DMS53 treated with DMSO at 0.1 percent for 48 hours (cell line): Measurements from ENCODE around the gene PQBP1.

Experiments used
- DNase-seq: peaks from one replicate; lab custom pipeline; 2025; ENCODE audit not compliant: unreplicated experiment; lab: John Stamatoyannopoulos, UW

PQBP1 gene

GRCh38 chrX:48920718-48921104, 23.0 kb downstream of the PQBP1 start:
- DNase-seq, result no peak

- no peak for DNase-seq
These were observed 26.0 kb downstream of the PQBP1 start for GRCh38 chrX:48923771-48924170.

GRCh38 chrX:48924270-48924669, 26.5 kb downstream of the PQBP1 start:
- DNase-seq, result no peak

DNA sequence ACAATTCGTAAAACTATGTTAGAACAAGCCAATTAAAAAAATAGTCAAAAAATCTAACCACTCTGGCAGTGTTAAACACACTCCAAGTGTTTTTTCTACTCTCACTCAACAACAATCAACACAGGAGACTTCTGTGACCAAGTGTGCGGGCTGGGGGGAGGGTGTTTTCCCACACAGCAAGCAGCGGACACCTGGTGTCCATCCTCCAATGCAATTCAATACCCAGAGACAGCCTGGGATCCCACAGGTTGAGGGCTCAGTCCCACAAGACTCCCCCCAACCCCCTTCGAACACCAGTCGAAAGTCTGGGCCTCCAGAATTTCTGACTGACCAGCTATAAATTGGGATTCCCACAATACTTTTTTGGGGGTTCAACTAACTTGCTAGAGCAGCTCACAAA, 29.4 kb downstream of the PQBP1 start:
- no peak for DNase-seq

- no peak for DNase-seq
These were observed 30.1 kb downstream of the PQBP1 start for GRCh38 chrX:48927736-48928382.

- no peak for DNase-seq
These were observed 36.0 kb downstream of the PQBP1 start for GRCh38 chrX:48933757-48934156.

DNA sequence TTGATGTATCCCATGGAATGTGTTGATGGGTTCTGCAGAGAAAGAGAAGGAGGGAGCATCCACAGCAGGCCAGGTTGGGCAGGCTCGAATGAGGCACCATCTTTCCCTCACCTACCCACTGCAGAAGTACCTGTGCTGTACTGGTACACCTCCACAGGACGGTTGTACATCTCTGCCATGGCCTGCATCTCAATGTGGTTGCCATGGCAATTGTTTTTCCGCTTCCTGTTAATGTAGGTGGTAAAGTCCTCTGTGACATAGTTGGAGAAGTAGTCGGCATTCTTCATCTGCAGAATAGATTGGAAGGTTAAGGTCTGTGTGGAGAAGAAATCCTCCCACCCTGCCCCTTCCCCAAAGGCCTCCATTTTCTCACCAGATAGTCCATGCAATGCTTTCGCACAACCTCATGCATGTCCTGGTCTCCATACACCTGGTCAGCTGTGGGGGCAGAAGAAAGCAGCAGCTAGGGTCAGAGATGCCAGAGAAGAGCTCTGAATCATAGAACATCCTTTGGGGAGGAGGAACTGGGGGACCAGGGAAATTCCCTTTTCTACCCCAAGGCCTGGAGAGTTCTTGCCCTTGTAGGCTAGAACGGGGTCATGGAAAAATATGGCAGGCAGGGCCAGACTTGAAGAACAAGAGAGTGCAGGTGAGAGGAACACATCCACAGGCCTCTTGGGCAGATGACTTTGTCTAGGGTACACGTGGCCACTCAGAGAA, 37.0 kb downstream of the PQBP1 start:
- no peak for DNase-seq

GRCh38 chrX:48935301-48935670, 37.6 kb downstream of the PQBP1 start:
- DNase-seq, result no peak

DNA sequence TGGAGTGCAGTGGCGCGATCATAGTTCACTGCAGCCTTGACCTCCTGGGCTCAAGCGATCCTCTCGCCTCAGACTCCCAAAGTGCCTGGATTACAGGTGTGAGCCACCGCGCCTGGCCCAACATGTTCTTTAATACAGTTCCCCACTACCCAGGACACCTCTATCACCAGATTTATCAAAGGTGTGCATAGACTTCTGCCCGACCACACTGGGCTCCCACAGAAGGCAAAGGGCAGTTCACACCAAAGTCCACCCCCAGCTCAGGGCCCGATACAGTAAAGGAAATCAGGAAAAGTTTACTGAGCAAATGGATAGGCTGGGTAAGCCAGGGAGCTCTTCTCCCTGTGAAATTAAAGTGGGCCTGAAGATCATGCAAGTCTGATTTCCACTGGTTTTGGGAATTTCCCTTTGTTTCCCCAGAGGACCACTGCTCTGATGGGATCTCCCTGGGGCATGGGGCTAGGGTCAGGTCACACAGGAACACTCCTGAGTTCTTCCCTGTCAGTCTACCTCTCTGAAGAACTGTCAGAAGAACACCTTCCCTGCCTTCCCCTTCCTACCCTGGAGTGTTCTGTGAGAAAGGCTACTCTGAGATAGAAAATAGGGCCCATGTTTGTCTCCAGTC, 38.8 kb downstream of the PQBP1 start:
- DNase-seq, result no peak

- DNase-seq, result no peak
These were observed 39.6 kb downstream of the PQBP1 start for GRCh38 chrX:48937054-48937907.

DNA sequence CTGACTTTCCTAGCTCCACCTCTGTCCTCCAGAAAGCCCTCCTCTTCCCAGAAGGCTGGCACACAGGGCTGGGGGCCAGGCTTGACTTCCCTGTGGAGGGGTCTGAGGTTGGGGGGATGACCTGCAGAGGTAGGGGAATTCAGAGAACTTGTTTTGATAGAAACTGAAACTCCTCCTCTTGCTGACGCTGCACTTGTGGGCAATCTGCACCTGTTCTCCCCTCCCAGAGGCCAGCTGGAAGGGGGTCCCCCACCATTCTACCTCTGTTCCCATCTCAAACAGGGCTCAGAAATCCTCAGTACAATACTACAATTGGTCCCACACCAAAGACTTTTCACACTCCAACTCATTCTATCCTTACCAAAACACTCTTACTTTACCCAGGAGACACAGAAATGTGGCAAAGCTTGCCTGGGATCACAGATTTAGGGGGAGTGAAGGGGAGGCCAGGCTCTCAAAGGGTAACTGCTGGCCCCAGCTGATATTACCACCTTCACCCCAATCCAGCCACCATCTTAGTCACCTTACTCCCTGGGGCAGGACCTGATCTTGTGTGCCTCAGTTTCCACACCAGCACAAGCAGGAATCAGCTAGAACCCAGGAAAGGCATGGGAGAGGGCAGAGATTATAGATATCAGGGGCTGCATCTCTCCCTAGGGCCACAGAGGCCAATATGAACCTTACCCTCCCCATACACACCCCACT, 41.1 kb downstream of the PQBP1 start:
- no peak for DNase-seq

GRCh38 chrX:48939524-48940228, 41.9 kb downstream of the PQBP1 start:
- DNase-seq, result no peak

DNA sequence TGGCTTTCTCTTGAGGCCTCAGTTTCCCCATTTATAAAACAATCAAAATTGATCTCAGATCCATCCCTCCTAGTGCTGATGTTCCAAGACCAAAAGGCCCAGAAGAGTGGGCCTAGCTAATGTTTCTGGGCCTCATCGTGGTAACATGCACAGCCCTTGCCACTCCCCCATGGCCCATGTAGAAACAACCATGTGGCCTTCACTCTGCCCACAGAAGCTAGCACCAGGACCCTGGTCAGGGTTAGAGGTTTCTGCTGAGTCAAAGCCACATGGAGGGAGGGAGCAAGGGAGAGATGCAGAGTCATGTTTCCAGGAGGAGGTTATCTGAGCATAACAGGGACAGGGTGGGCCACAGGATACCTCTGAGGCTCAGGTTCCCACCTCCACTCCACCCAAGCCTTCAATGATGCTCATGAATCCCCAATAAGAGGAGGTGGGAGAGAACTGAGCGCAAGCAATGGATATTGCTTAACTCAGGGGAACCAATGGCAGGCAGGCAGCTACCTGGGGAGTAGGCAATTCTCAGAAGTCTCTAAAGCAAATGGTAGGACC, 42.8 kb downstream of the PQBP1 start:
- no peak for DNase-seq

GRCh38 chrX:48942895-48943294, 45.2 kb downstream of the PQBP1 start:
- DNase-seq, result no peak

- DNase-seq, result peak; percentile 9
These were observed 48.0 kb downstream of the PQBP1 start for GRCh38 chrX:48945517-48946348.

- no peak for DNase-seq
These were observed 50.9 kb downstream of the PQBP1 start for GRCh38 chrX:48948589-48948988.
